ENCODE measurements around the gene SNX17. TPM values are rescaled to one million over a fixed set of nuclear protein-coding genes. Genes with fewer than 3 reads are reported as not detected.

SNX17 gene
- total RNA-seq, 1 donor from 2014 or later: 106 TPM

GRCh38 chr2:27363933-27364332 lies 6.5 kb upstream of the SNX17 start:
- DNase-seq (ENCODE audit: low read depth in 2 of 2): no peak

- DNase-seq (ENCODE audit: low read depth in 2 of 2): peak; percentile 60 to 70
Measured at GRCh38 chr2:27369471-27370025, 868 bp upstream of the SNX17 start.

- peak; percentile 33 to 50 for DNase-seq (ENCODE audit: low read depth in 2 of 2)
Measured at GRCh38 chr2:27370816-27371620, 602 bp downstream of the SNX17 start.

- DNase-seq (ENCODE audit: low read depth in 2 of 2): no peak
Measured at GRCh38 chr2:27372937-27373336, 2.5 kb downstream of the SNX17 start.

- no peak for DNase-seq (ENCODE audit: low read depth in 2 of 2)
Measured at GRCh38 chr2:27373567-27373966, 3.2 kb downstream of the SNX17 start.

GRCh38 chr2:27375513-27376099 lies 5.2 kb downstream of the SNX17 start:
- no peak for DNase-seq (ENCODE audit: low read depth in 2 of 2)

- DNase-seq (ENCODE audit: low read depth in 2 of 2): no peak
Measured at GRCh38 chr2:27376151-27376865, 5.9 kb downstream of the SNX17 start.

- DNase-seq (ENCODE audit: low read depth in 2 of 2): no peak
Measured at GRCh38 chr2:27376866-27377617, 6.6 kb downstream of the SNX17 start.

GRCh38 chr2:27377618-27378095 lies 7.2 kb downstream of the SNX17 start:
- DNase-seq (ENCODE audit: low read depth in 2 of 2): no peak

- DNase-seq (ENCODE audit: low read depth in 2 of 2): peak in 1 of 2 donors; percentile 20
Measured at GRCh38 chr2:27378096-27378808, 7.8 kb downstream of the SNX17 start.

GRCh38 chr2:27378809-27379290 lies 8.4 kb downstream of the SNX17 start:
- DNase-seq (ENCODE audit: low read depth in 2 of 2): no peak

- no peak for DNase-seq (ENCODE audit: low read depth in 2 of 2)
Measured at GRCh38 chr2:27379383-27379835, 9.0 kb downstream of the SNX17 start.

GRCh38 chr2:27379836-27380625 lies 9.6 kb downstream of the SNX17 start:
- DNase-seq (ENCODE audit: low read depth in 2 of 2): peak; percentile 50 to 52

- DNase-seq (ENCODE audit: low read depth in 2 of 2): peak; percentile 96 to 98
Measured at GRCh38 chr2:27380626-27381545, 10.5 kb downstream of the SNX17 start, which contains the start of gene ZNF513. ZNF513 (minus strand) TSS chr2:27380734; CDS start chr2:27380526, 208 bp downstream.

GRCh38 chr2:27381577-27382181 lies 11.3 kb downstream of the SNX17 start:
- no peak for DNase-seq (ENCODE audit: low read depth in 2 of 2)

- DNase-seq (ENCODE audit: low read depth in 2 of 2): no peak
Measured at GRCh38 chr2:27390822-27391679, 20.6 kb downstream of the SNX17 start.

GRCh38 chr2:27393225-27393624 lies 22.8 kb downstream of the SNX17 start:
- no peak for DNase-seq (ENCODE audit: low read depth in 2 of 2)

Data from lung microvascular endothelial cell (primary cell).